Urinary bladder (tissue), 4 donors: ENCODE results near the gene EMSY. TPM values are rescaled to one million over a fixed set of nuclear protein-coding genes. Genes with fewer than 3 reads are reported as not detected.
"Not testable (repeated sequence)": the region's sequence is repeated elsewhere in the genome, so short reads cannot be mapped to it uniquely, and the experiment has no call there.

Source experiments
- DNase-seq: peaks from one replicate; pipeline ENCODE4 v3.0.0-alpha.2; 2015; ENCODE audit errors: extremely low spot score
- H3K27ac ChIP-seq: one replicate; pipeline ENCODE4 v1.5.1; 2013; ENCODE audit warnings: low read depth, mild to moderate bottlenecking, moderate library complexity
- H3K36me3 ChIP-seq: one replicate; pipeline ENCODE4 v1.6.1; 2013; ENCODE audit warnings: mild to moderate bottlenecking, moderate library complexity; ENCODE audit not compliant: insufficient read depth
- H3K4me1 ChIP-seq: one replicate; pipeline ENCODE4 v1.6.1; 2013; ENCODE audit warnings: mild to moderate bottlenecking, moderate library complexity; ENCODE audit not compliant: insufficient read depth
- H3K4me3 ChIP-seq: one replicate; pipeline ENCODE4 v1.5.1; 2013; ENCODE audit warnings: low read depth, low read length
- WGBS: extraction: QIAGEN DNeasy Blood & Tissue Kit; methylation state at CpG from one replicate; pipeline ENCODE4 v1.1.7; 2013; 5-methylcytosine and 5-hydroxymethylcytosine counted together
- polyA plus RNA-seq: library from polyadenylated mRNA; stranded (reverse); fragments of 200-250 nt; gene quantifications from one replicate; pipeline ENCODE4 v1.2.3, GENCODE V29; 2013
- total RNA-seq: library from RNA; depleted of rRNA; stranded (reverse); fragments of >200 nt; gene quantifications from one replicate; pipeline ENCODE4 v1.2.3, GENCODE V29; 2014
- donor health status: healthy with polysubstance abuse.
- donor health status: healthy.

Gene EMSY
- total and polyA plus RNA-seq, 2 donors: 13.3 to 45.4 TPM

DNA sequence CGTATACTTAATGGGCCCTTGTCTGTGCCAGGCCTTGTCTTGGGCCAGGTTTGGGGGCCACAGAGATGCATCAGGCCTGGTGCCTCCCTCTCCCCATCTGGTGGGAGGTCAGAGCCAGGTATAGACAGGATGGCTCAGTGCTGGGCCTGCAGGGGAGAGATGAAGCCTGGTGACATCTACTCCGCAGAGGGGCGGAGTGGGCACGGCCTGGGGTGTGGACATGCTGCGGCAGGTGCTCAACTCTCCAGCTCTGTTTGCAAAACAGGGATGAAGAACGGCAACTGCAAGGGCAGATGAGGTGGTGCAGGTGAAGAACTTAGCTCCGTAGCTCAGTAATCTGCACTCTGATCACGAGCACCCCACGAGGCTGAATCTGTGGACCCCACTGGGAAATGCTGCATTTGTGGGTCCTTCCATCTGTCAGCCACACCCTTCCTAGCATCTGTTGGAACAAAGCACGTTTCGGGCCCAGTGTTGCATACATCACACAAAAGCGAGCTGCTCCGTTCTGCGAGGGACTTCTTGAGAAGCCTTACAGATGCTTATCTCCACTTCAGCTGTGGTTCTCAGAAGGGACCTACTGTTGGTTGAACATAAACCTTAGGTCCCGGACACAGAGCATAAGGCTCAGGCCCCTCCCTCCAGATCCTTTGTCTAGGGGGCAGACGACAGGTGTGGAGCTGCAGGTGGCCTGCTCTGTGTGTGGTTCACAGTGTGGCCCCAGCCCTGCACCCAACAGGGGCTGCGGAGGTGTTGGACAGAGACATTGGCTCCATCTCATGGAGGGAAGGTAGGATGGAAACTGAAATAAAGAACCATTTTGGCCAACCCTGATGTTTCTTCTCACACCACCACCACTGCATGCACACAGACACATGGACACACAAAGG, 147.5 kb downstream of the EMSY start:
- H3K4me3 ChIP-seq: no peak overlapping the region
- no peak overlapping the region for H3K27ac ChIP-seq
- no peak for DNase-seq
- H3K36me3 ChIP-seq: no peaks in the 10 kb centered on the region
- no peaks in the 10 kb centered on the region for H3K4me1 ChIP-seq
- WGBS: 90% methylated on average over 17 of the region's 17 CpGs

DNA sequence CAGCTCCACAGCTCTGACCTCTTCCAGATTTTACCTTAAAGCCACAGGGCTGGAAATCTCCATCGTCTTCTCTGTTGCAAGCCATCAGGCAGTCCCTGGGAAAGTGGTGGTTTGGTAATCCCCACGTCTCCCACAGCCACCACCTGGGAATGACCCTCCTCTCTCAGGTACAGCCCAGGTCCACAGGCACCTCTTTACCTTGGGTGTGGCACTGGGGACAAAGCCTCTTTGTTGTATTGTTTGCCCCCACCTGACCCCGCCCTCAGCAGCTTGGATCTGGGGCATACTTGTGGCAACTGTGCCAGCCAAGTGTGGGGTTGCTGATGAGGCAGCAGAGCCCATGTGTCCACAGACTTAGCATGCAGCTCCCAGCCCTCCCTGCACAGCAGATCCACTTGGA, 148.1 kb downstream of the EMSY start:
- DNase-seq: no peak
- no peaks in the 10 kb centered on the region for H3K36me3 ChIP-seq
- no peaks in the 10 kb centered on the region for H3K4me1 ChIP-seq
- no peak overlapping the region for H3K4me3 ChIP-seq
- 95% methylated on average over 3 of the region's 3 CpGs for WGBS
- no peak overlapping the region for H3K27ac ChIP-seq

DNA sequence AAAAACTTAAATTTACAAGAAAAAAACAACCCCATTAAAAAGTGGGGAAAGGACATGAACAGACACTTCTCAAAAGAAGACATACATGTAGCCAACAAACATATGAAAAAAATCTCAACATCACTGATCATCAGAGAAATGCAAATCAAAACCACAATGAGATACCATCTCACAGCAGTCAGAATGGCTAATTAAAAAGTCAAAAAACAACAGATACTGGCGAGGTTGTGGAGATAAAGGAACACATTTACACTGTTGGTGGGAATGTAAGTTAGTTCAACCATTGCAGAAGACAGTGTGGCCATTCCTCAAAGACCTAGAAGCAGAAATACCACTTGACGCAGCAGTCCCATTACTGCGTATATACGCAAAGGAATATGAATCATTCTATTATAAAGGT, 150.3 kb downstream of the EMSY start:
- WGBS: 83% methylated on average over 4 of the region's 4 CpGs
- DNase-seq, H3K27ac ChIP-seq, H3K36me3 ChIP-seq, H3K4me1 ChIP-seq, H3K4me3 ChIP-seq: not testable (repeated sequence)

GRCh38 chr11:76596652-76597051, 151.8 kb downstream of the EMSY start:
- Histone ChIP-seq H3K27ac (no peak overlapping the region), H3K4me1 (no peaks in the 10 kb centered on the region), H3K36me3 (no peaks in the 10 kb centered on the region), H3K4me3 (no peak overlapping the region)
- 82% methylated on average over 11 of the region's 11 CpGs for WGBS
- no peak for DNase-seq

GRCh38 chr11:76597533-76598425, 153.0 kb downstream of the EMSY start:
- WGBS: 85% methylated on average over 12 of the region's 12 CpGs
- Histone ChIP-seq H3K4me1 (no peaks in the 10 kb centered on the region), H3K4me3 (no peak overlapping the region), H3K36me3 (no peaks in the 10 kb centered on the region), H3K27ac (no peak overlapping the region)
- no peak for DNase-seq

DNA sequence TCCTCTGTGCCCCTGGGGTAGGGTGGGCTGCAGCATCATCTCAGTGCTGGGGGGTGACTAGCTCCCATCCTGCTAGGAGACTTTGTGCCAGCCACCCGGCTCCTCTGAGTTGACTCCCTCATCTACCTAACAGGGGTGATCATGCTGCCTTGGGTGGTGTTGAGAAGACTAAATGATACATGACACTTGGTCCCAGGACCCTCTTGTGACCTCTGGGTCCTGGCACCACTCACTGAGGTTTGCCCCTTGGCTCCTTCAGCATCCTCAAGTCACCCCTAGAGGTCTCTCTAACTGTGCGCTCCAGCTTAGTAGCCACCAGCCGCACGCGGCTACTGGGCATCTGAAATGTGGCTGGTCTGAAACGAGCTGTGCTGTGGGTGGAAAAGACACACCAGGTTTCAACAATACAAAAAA, 153.6 kb downstream of the EMSY start:
- Histone ChIP-seq H3K27ac (no peak overlapping the region), H3K4me1 (no peaks in the 10 kb centered on the region), H3K36me3 (no peaks in the 10 kb centered on the region), H3K4me3 (no peak overlapping the region)
- WGBS: 54% methylated on average over 6 of the region's 6 CpGs
- DNase-seq: no peak

DNA sequence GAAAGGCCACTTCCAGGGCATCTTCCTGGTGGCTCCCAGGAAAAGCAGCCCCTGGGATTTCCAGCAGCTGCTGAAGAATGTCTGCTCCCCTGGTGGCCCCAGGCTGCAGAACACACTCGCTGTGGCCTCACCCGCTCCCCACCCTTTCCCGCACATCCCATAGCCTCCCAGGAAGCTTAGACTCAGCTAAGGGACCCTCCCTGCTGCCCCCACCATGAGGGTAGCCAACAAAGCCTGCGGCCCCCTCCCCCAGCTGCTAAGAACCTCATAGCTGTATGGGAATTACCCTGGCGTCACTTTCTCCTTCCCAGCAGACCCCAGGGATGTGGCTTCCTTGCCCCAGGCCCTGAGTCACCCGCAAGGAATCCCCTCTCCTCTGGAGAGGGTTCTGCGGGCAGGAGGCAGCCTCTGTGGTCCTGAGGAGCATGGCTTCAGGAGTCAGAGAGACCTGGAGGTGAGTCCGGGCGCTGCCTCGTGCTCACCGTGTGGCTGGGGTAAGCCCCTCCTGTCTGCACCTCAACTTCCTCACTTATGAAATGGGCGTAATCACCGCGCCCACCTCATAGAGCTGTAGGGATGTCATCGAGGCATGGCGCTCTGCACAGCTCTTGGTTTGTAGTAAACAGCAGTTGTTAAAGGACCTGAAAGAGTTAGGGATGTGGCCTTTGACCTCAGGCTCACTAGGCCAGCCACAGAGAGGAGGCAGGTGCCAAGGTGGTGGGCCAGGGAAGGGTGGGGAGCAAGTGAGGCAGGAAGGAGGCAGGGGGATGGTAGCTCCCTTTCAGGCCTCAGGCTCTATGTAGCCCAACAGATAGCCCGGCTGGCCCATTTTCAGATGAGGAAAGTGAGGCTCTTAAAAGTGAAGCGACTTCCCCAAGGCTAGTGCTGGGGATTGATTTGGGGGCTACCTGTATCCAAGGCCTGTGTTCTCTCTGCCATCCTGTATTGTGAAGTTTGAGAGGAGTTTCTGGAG, 154.5 kb downstream of the EMSY start:
- H3K27ac ChIP-seq: no peak overlapping the region
- WGBS: 87% methylated on average over 18 of the region's 18 CpGs
- H3K4me3 ChIP-seq: no peak overlapping the region
- H3K36me3 ChIP-seq: no peaks in the 10 kb centered on the region
- no peak for DNase-seq
- no peaks in the 10 kb centered on the region for H3K4me1 ChIP-seq

- no peak for DNase-seq
- 92% methylated on average over 10 of the region's 10 CpGs for WGBS
These were observed 155.4 kb downstream of the EMSY start for GRCh38 chr11:76600124-76600655.

GRCh38 chr11:76601272-76601671, 156.5 kb downstream of the EMSY start:
- no peaks in the 10 kb centered on the region for H3K4me1 ChIP-seq
- no peak overlapping the region for H3K4me3 ChIP-seq
- no peaks in the 10 kb centered on the region for H3K36me3 ChIP-seq
- WGBS: 83% methylated on average over 7 of the region's 7 CpGs
- no peak for DNase-seq
- no peak overlapping the region for H3K27ac ChIP-seq

More at GRCh38 chr11:76600124-76600655, 155.4 kb downstream of the EMSY start:
- Histone ChIP-seq H3K27ac (no peak overlapping the region), H3K4me3 (no peak overlapping the region), H3K4me1 (no peaks in the 10 kb centered on the region), H3K36me3 (no peaks in the 10 kb centered on the region)

GRCh38 chr11:76601724-76602123, 156.9 kb downstream of the EMSY start:
- H3K27ac ChIP-seq: no peak overlapping the region
- no peak for DNase-seq
- no peak overlapping the region for H3K4me3 ChIP-seq

GRCh38 chr11:76602431-76602861, 157.6 kb downstream of the EMSY start:
- H3K27ac ChIP-seq: no peak overlapping the region
- H3K36me3 ChIP-seq: no peaks in the 10 kb centered on the region
- no peak for DNase-seq
- no peaks in the 10 kb centered on the region for H3K4me1 ChIP-seq
- no peak overlapping the region for H3K4me3 ChIP-seq
- WGBS: 31% methylated on average over 8 of the region's 8 CpGs

More at GRCh38 chr11:76601724-76602123, 156.9 kb downstream of the EMSY start:
- H3K36me3 ChIP-seq: no peaks in the 10 kb centered on the region
- H3K4me1 ChIP-seq: no peaks in the 10 kb centered on the region
- 77% methylated on average over 3 of the region's 3 CpGs for WGBS
